ENCODE results near the gene SCLT1. TPM values are rescaled to one million over a fixed set of nuclear protein-coding genes. Genes with fewer than 3 reads are reported as not detected.

Gene SCLT1
- total and polyA plus RNA-seq, 2 of the 8 experiments (the other 6 are each of a cell fraction or from before 2014, with no cell fraction given): 4.8 to 13.1 TPM

DNA sequence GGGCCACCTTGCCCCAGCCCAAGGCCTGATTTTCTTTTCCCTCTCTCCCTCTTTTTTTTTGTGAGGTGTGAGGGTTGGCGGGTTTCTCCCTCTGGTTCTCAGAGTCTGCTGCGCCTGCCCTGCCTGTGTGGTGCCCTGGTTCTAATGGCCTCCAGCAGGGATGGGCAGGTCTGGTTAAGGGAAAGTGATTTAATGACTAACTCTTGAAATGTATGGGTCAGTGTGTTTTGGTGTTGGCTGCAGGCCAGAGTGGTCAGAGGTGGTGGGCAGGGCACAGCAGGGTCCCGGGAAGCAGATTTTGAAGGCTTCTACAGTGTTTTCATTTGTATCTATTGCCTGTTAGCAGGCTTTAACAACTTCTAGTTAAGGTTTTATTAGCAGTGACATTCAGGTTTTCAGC, 244.9 kb downstream of the SCLT1 start:
- no peak overlapping the region for H4K5ac ChIP-seq (ENCODE audit: insufficient read length, low read depth, low read length)
- H2BK20ac ChIP-seq (ENCODE audit: low read length): no peak overlapping the region
- H2AK5ac ChIP-seq (ENCODE audit: low read depth, low read length): no peak overlapping the region
- FAIRE-seq (no peak), DNase-seq (ENCODE audit: low read depth in 1 of 2, low spot score in 2 of 2) (no peak)
- no peak overlapping the region for H3K23ac ChIP-seq (ENCODE audit: insufficient read length)
- TF ChIP-seq NRF1 (IDR thresholded peaks at IDR 0.05; ENCODE audit: low read depth, low read length): no peak
- no peak for TF ChIP-seq RBBP5 (IDR thresholded peaks at IDR 0.05; ENCODE audit: borderline replicate concordance, low read depth, low read length)
- no peak for TF ChIP-seq SIN3A (conservative IDR thresholded peaks at IDR 0.05 in 1 of 2, IDR thresholded peaks at IDR 0.05 in 1 of 2; ENCODE audit: low read depth in 1 of 2, low read length in 2 of 2)
- TF ChIP-seq ASH2L (IDR thresholded peaks at IDR 0.05; ENCODE audit: low read length): no peak
- no peak overlapping the region for H3K9ac ChIP-seq (replicated peaks in 1 of 4; ENCODE audit: extremely low read depth in 1 of 4, low read depth in 3 of 4, low read length in 3 of 4)
- H3K79me2 ChIP-seq (ENCODE audit: control insufficient read depth in 1 of 2, insufficient read depth in 2 of 2, low read length in 2 of 2): peaks cover 16 to 99% of the 10 kb centered on the region in 2 experiments
- peaks cover 75 to 100% (median 96%) of the 10 kb centered on the region in 4 experiments for H3K36me3 ChIP-seq (ENCODE audit: control insufficient read depth in 2 of 4, insufficient read depth in 4 of 4, low read length in 3 of 4)
- H2BK120ac ChIP-seq (replicated peaks; ENCODE audit: low read depth, low read length): no peak overlapping the region
- no peaks in the 10 kb centered on the region for H3K23me2 ChIP-seq (ENCODE audit: low read depth, low read length)
- H4K8ac ChIP-seq (ENCODE audit: extremely low read depth, insufficient read depth, low read length): no peak overlapping the region; the same call in 1 of the 2 replicates
- ChIA-PET CTCF (ENCODE audit: partially characterized antibody) (no interaction called here), POLR2A (ENCODE audit: partially characterized antibody) (interaction anchor here (0.6 to 1.2 kb wide), 2 partner anchors 12 to 15 kb away, joined by 3 to 4 read pairs; no protein-coding TSS in a partner anchor)
- H2BK12ac ChIP-seq (ENCODE audit: low read depth, low read length): no peak overlapping the region
- H2BK5ac ChIP-seq (ENCODE audit: low read depth, low read length): no peak overlapping the region
- no peak overlapping the region for H2AFZ ChIP-seq (ENCODE audit: low read length)
- H3K27ac ChIP-seq (ENCODE audit: low read depth, low read length): no peak overlapping the region
- no peaks in the 10 kb centered on the region for H3K9me3 ChIP-seq (ENCODE audit: insufficient read depth in 2 of 2, low read depth in 1 of 2, low read length in 1 of 2)
- peaks cover 25% of the 10 kb centered on the region for H3K79me1 ChIP-seq (ENCODE audit: low read depth, low read length)
- 100% methylated on average over 3 of the region's 3 CpGs; no CpG with 5 or more reads in 1 of the 2 experiments for WGBS, 2 experiments (ENCODE audit: extremely low coverage in 1 of 2, insufficient coverage in 1 of 2, insufficient read length in 1 of 2, insufficient replicate concordance in 2 of 2, low coverage in 1 of 2, low lambda C conversion rate in 2 of 2, missing lambda C conversion rate in 1 of 2)
- H3K14ac ChIP-seq (ENCODE audit: insufficient read length): no peak overlapping the region
- no peak overlapping the region for H4K91ac ChIP-seq (replicated peaks; ENCODE audit: insufficient read length, low read length)
- peaks cover 0 to 2% (median 0%) of the 10 kb centered on the region in 4 experiments; a peak in 1 of 7 replicates for H3K4me1 ChIP-seq (replicated peaks in 1 of 4; ENCODE audit: control insufficient read depth in 3 of 4, insufficient read depth in 4 of 4, low read length in 3 of 4)
- H4K20me1 ChIP-seq (replicated peaks in 1 of 2; ENCODE audit: control insufficient read depth in 1 of 2, insufficient read depth in 2 of 2, low read length in 2 of 2): peaks cover 36 to 44% of the 10 kb centered on the region in 2 experiments
- H3K27me3 ChIP-seq (replicated peaks in 1 of 4; ENCODE audit: control insufficient read depth in 3 of 4, extremely low read depth in 1 of 4, insufficient read depth in 3 of 4, low read length in 3 of 4): no peaks in the 10 kb centered on the region
- no peak overlapping the region for H2BK15ac ChIP-seq (ENCODE audit: low read length)
- H3K56ac ChIP-seq (replicated peaks; ENCODE audit: insufficient read length, low read depth, low read length): no peak overlapping the region
- H3K4me2 ChIP-seq (ENCODE audit: insufficient read depth in 1 of 2, low read depth in 2 of 2, low read length in 2 of 2): no peak overlapping the region
- no peak overlapping the region for H3K4ac ChIP-seq (replicated peaks; ENCODE audit: insufficient read length, low read depth, low read length)
- no peak overlapping the region for H3K18ac ChIP-seq (ENCODE audit: extremely low read depth, low read length)
- H3K4me3 ChIP-seq (ENCODE audit: extremely low read depth in 1 of 4, insufficient read depth in 2 of 4, low read depth in 3 of 4, low read length in 4 of 4): no peak overlapping the region

All from H1 (cell line).